ENCODE results near the gene GARNL3.

GARNL3 gene

DNA sequence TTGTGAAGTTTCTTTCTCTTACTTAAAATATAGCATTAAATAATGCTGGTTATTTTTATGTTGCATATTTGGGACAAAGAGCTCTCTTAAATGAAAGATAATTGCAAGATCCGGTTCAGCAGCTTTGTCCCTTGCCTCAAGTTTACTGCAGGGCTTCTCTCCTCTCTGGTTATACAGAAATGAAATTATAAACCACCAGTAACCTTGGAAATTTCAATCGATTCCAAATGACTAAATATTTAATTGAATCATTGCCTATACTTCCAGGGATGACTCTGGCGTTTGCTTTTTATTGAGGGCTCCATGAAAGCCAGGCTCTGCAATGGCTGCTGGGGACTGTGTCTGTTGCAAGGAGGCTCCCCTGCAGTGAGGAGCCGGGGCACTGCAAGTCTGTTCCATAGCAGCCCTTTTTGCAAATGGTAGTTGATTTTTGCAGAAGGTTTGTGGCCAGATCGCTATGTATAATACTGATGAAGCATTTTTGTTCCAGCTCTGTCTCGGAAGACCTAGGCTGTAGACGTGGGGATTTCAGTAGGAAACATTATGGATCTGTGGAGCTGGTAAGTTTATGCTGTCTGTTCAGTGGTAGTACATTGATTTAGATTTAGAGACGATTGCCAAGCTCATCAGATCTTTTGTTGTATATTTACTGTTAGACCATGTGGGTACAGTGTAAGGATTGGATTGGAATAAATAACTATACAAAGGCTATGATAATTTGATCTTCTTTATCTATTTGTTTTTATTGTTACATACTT is at the start of gene GARNL3:
TSS of gene GARNL3 (plus strand) at position 313 of the 758 bp plus-strand sequence. CDS start at position 417, 104 bp downstream.
- no peak for DNase-seq (ENCODE audit: low read depth)

DNA sequence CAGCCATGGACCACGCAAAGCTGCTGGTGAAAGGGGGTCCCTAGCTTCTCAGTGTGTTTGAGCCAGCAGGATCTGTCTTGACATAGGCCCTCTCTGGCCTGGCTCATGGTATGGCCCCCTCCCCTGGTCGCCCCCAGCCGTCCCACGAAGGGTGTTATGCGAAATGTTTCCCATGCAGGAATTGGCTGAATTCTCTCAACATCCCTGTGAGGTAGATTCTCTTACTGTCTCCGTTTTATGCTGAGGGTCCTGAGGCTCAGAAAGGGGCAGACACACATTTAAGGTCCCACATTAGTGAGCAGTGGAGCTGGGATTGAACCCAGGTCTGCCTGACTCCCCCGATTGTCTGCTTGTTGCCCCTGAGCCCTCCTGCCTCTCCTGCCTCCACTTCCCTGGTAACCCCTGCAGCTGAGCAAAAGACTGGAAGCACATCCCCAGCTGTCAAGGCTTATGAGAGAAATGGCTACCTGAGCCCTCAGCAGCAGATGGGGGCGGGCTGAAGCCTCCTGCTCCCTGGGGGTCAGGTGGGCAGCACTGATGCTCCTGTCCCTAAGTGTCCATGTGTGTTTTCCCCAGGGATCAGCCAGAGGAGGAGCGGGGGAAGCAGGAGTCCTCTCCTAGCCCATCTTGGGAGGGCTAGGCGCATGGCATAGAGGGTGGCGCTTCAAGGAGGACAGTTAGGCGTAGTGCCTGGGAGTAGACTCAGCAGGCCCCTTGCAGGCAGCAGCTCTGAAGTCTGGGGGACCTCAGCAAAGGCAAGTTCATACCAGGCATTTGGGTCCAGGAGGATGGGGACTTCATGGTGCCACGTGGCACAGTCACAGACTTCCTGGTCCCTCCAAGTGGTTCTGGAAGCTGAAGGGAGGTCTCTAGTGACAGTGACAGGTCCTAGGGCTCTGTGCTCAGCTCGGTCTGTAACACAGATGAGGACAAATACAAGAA is 49.0 kb upstream of the GARNL3 start:
- DNase-seq (ENCODE audit: low read depth): no peak

DNA sequence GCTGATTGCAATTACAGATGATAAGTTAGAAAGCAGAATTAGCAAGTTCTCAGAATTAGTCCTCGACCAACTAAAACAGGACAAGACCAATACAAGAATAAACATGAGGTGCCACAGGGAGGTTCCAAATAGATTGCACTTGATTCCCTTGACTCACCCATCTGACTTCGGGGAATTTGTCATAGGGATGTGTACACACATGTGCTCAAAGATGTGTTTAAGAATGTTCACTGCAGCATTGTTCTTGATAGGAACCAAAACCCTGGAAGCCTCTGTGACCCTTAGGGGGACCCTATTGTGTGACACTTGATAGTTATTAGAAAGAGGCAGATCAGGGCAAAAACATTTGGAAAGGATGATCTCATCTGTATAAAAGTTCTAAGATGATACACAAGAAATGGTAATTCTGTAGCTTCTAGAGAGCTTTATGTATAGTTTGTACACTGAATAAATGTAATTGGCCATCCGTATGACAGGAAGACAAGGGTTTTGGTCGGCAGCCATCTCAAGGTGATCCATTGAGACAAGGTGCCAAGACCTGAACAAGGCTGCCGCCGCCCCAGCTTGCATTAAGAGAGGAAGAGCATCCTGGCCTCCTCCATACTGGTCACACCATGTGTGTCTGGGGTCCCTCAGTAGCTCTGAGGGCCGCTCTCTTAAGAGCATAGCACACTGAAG is 48.2 kb upstream of the GARNL3 start:
- DNase-seq (ENCODE audit: low read depth): no peak

GRCh38 chr9:127216888-127217217 is 47.7 kb upstream of the GARNL3 start:
- DNase-seq (ENCODE audit: low read depth): no peak

DNA sequence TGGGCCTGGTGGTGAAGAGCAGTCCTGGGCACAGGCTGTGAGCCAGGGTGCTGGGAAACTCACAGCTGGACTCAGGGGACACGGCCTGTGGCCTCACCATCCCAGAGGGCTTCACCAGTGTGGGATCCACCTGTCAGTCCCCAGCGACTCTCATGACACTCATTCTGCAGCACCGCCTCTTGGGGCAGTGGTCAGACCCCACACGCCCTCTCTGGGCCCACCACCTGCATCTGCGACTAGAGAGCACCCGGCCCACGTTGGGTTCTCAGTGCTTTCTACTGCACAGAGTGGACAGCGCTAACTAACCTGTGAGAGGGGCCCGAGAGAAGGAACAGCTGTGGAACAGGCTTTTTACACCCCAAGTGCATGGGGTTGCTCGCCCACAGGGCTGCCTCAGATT is 45.8 kb upstream of the GARNL3 start:
- no peak for DNase-seq (ENCODE audit: low read depth)

DNA sequence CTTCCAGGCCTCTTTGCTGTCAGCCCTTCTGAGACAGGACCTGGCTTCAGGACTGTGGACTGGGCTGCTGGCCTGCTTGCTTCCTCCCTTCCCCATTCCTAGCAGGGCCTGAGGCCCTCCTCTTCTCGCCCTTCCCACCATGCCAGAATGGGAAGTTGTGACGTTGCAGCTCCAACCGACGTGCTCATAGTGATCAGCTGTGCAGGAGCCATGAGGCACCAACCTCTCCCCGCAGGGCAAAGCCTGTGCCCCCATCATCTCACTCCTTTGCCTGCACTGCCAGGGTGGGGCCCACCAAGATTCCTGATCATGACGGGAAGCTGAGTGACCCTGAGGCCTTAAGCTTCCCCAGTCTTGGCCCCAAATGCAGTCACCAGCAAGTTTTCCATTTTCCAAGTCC is 45.1 kb upstream of the GARNL3 start:
- DNase-seq (ENCODE audit: low read depth): no peak

GRCh38 chr9:127221695-127222094 is 42.9 kb upstream of the GARNL3 start:
- no peak for DNase-seq (ENCODE audit: low read depth)

DNA sequence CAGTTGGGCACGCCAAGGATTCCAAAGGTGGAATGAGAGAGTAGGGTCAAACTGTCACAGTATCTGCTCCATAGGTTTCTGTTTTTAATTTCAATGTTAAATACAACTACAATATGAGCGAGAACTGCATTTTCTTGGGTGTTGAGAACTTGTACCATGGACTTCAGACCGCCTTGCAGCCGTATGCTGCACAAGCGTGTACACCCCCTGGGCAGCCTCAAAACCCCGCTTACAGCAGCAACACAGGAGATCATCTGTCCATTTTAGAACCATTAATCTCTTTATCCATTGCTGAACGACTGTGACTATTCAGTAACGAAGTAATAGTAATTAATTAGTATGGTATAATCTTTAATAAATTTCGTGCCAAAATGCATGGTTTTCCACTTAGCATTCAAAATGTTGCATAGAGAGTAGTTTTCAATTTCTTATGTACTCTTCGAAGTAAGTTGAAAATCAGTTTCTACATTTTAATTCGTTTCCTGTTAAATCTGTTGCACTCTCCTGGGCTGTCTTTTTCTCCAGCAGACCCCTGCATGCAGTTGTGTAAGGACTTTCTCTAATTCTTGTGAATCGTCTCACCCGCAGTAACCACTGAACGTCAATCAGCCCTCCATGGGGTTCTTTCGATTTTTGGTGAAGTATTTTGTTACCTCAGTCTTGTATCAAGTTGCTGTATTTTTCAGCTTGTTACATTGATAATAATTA is 42.0 kb upstream of the GARNL3 start:
- no peak for DNase-seq (ENCODE audit: low read depth)

GRCh38 chr9:127223266-127223665 is 41.3 kb upstream of the GARNL3 start:
- no peak for DNase-seq (ENCODE audit: low read depth)

DNA sequence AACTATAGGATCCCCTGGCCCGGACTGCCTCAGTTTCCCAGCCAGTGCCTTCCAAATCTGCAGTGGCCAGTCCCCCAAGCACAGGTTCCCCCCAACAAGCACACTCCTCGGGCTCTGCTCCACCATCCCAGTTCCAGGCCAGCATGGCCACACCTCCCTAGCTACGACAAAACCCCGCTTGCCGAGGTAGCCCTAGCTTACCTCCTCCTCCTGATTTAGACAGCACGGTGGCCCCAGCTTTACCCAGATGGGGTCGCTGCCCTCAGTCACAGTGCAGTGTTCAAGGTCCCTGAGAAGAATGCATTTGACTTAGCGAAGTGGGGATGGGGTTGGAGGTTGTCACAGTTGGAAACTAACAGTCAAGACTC is 40.8 kb upstream of the GARNL3 start:
- DNase-seq (ENCODE audit: low read depth): no peak

GRCh38 chr9:127224178-127224882 is 40.2 kb upstream of the GARNL3 start:
- no peak for DNase-seq (ENCODE audit: low read depth)

DNA sequence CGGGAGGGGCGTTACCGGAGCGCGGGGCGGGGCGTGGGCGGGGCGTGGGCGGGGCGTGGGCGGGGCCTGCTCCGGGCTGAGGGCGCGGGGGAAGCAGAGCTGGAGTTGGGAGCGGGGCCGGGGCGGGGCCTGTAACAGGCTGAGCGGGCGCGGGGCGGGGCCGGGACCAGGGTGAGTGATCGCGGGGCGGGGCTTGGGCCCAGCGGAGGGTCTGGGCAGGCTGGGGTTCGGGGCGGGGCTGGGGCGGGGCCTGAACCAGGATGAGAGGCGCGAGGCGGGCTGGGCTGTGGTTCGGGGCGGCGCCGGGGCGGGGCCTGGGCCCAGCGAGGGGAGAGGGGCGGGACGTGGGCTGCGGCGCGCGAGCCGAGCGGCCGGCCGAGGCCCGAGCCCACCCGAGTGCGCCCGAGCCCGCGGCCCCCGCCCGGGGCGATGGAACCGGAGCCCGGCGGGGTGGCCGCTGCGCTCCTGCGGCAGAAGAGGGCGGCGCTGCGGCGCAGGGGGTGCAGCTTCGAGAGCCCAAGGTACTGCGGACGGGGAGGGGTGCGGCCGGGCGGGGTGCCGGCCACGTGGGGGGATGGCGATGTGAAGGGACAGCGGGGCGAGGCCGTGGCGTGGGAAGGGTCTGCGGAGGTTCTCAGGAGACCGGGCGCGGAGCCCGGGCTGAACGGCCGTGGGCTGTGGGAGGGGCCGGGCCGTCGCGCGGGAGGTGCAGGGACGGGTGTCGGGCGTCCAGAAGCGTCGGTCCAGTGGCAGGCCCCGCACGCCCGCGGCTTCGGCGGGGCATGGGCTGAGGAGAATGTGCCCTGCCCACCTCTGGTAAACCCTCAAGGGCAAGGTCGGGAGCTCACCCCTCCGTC is 39.5 kb upstream of the GARNL3 start:
- DNase-seq (ENCODE audit: low read depth): no peak

DNA sequence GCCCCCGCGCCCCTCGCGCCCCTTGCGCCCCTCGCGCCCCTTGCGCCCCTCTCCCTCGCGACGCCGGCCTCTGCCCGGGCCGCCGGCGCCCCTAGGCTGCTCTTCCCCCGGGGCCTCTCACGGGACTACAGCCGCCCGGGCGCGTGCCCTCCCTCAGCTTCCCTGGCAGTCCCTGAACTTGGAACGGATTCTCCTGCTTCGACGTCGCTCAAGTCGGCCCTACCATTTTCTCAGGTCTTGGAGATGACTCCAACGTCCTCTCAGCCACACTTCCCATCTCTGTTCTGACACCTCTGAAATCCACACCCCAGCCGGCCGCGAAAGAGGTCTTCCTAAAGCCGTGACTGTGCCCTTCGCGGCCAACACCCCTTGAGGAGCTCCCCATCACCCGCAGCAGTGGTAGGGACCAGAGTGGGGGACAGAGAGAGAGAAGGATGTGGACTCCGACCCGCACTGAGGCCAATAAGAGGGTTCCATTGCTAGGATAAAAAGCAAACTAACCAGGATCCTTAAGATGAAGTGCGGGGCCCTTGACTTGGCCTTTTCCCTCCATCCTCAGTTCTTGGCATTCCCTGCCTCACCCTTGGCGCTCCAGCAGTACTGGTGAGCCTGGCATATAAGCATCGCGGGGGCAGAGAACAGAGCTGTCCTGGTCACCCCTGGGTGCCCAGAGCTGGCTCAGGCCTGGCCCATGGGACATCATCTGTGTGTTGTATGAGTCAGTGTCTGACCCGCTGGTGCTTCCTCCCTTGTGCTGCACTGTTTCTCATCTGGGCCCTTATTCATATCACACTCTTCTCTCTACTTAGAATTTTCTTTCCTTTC is 38.6 kb upstream of the GARNL3 start:
- no peak for DNase-seq (ENCODE audit: low read depth)

DNA sequence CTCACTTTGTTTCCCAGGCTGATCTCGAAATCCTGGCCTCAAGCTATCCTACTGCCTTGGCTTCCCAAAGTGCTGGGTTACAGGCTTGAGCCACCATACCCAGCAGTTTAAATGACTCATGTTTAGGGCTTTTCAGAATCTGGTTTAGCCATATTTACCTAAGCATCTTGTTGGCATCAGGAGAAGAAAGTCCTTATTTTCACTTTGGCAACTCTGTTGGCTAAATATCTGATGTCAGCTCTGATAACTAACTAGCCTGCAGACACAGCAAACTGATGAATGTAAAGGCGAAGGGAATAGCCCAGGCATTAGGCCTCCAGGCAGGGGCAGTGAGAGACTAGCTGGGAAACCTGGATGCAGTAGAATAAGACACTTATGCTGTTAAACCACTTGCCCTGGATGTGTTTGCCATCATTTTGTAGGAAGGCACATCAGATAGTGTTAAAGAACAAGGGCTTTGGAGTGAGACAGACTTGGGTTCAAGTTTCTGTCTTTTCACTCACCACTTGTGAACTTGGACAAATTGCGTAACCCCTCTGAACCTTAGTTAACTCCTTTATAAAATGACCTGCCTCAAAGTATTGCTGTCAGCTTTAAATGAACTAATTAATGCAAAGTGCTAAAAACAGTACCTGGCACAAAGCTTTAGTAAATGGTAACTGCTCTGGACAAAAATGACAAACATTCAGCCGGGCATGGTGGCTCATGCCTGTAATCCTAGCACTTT is 34.7 kb upstream of the GARNL3 start:
- DNase-seq (ENCODE audit: low read depth): no peak

GRCh38 chr9:127231666-127232065 is 32.9 kb upstream of the GARNL3 start:
- DNase-seq (ENCODE audit: low read depth): no peak

GRCh38 chr9:127232833-127233549 is 31.6 kb upstream of the GARNL3 start:
- DNase-seq (ENCODE audit: low read depth): no peak

GRCh38 chr9:127233550-127233949 is 31.0 kb upstream of the GARNL3 start:
- DNase-seq (ENCODE audit: low read depth): no peak

GRCh38 chr9:127233989-127234388 is 30.6 kb upstream of the GARNL3 start:
- DNase-seq (ENCODE audit: low read depth): no peak

Measured in HS-5 (cell line).